Measurements from ENCODE around the gene FHOD3.
A peak's percentile ranks its signal among the peaks of the same experiment; 100 is the strongest.
"Not testable (repeated sequence)": the region's sequence is repeated elsewhere in the genome, so short reads cannot be mapped to it uniquely, and the experiment has no call there.

Gene FHOD3

DNA sequence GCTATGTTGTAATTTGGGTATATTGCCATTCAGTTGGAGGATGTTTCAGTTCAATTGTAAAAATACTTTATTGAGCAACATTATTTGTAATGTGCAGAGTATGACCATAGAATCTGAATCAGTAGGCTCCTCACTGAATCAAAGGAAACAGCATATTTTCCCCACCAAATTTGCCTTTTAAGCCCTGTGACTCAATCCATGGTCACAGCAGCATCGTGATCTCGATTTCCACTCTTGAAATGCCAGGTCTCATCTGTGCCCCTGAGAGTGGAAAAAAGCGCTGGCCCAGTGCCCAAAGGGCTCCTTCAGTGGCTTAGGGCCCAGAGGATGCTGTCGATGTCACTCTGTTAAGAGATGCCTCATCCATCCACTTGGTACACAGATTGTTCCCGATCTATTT lies 57.5 kb downstream of the FHOD3 start:
- TF ChIP-seq, protein P1, sequence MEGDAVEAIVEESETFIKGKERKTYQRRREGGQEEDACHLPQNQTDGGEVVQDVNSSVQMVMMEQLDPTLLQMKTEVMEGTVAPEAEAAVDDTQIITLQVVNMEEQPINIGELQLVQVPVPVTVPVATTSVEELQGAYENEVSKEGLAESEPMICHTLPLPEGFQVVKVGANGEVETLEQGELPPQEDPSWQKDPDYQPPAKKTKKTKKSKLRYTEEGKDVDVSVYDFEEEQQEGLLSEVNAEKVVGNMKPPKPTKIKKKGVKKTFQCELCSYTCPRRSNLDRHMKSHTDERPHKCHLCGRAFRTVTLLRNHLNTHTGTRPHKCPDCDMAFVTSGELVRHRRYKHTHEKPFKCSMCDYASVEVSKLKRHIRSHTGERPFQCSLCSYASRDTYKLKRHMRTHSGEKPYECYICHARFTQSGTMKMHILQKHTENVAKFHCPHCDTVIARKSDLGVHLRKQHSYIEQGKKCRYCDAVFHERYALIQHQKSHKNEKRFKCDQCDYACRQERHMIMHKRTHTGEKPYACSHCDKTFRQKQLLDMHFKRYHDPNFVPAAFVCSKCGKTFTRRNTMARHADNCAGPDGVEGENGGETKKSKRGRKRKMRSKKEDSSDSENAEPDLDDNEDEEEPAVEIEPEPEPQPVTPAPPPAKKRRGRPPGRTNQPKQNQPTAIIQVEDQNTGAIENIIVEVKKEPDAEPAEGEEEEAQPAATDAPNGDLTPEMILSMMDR (IDR thresholded peaks at IDR 0.05; ENCODE audit: insufficient read depth, missing control alignments): no peak
- no peak for DNase-seq (ENCODE audit: insufficient read length, low spot score)
- FAIRE-seq: no peak

GRCh38 chr18:36355511-36355910 lies 58.0 kb downstream of the FHOD3 start:
- DNase-seq (ENCODE audit: insufficient read length, low spot score) (no peak), FAIRE-seq (no peak)
- TF ChIP-seq, protein P1 (IDR thresholded peaks at IDR 0.05; ENCODE audit: insufficient read depth, missing control alignments): no peak

DNA sequence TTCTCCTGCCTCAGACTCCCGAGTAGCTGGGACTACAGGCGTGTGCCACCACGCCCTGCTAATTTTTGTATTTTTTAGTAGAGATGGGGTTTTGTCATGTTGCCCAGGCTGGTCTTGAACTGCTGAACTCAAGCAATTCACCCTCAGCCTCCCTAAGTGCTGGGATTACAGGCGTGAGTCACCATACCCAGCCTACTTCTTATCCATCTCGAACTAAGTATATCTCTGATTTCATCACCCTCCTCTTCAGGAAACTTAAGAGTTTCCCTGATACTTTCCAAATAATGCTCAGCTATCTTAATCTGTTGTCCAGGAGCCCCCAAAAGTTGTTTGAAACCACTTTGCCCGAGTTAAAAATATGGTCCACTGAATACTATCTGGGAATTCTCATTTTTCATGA lies 59.2 kb downstream of the FHOD3 start:
- FAIRE-seq; DNase-seq (ENCODE audit: insufficient read length, low spot score): not testable (repeated sequence)

DNA sequence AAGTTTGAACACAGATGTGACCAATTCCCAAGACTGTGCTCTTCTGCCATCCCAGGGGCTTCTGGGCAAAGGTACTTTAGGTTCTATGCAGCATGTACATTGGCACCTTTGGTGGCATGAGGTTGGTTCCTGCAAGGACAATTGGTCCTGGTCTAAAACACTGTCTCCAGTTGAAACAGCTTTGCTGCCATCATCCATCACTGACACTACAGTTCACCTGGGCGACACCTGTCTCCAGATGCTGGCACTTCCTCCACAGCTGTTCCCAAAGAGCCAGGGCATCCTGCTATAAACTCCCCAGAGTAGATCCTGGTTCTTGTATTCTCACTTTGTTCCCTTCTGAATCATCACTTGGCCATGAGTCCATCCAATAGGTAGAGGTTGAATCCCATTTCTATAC lies 60.6 kb downstream of the FHOD3 start:
- TF ChIP-seq, protein P1 (IDR thresholded peaks at IDR 0.05; ENCODE audit: insufficient read depth, missing control alignments): no peak
- FAIRE-seq (no peak), DNase-seq (ENCODE audit: insufficient read length, low spot score) (no peak)

- TF ChIP-seq, protein P1 (IDR thresholded peaks at IDR 0.05; ENCODE audit: insufficient read depth, missing control alignments): no peak
- FAIRE-seq (no peak), DNase-seq (ENCODE audit: insufficient read length, low spot score) (no peak)
Measured at GRCh38 chr18:36360256-36360909, 62.9 kb downstream of the FHOD3 start.

DNA sequence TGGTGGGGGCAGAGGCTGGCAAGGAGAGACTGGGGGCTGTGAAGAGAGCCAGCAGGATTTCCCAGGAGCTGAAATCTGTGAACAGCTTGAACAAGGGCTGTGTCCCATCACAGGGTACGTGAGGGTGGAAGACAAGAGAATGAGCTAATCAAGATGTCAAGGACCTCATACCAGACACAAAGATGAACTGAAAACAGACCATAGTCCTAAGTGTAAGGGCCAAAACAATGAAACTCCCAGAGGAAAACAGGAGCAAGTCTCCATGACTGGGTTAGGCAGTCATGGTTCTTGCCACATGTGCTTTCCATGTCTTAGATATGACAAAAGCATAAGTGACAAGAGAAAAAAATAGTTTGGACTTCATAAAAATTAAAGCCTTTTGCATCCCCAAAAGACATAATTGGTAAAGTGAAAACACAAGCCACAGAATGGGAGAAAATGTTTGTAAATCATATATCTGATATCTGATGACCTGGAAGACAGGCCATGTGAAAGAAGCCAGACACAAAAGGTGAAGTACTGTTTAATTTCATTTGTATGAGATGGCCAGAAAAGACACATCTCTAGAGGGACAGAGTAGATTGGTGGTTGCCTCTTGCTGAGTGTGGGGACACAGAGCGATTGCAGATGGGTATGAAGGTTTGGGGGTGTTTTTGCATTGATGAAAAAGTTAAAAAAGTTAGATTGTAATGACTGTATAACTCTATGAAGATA lies 67.6 kb downstream of the FHOD3 start:
- TF ChIP-seq, protein P1 (IDR thresholded peaks at IDR 0.05; ENCODE audit: insufficient read depth, missing control alignments): no peak
- no peak for DNase-seq (ENCODE audit: insufficient read length, low spot score)
- peak; percentile 55 for FAIRE-seq

GRCh38 chr18:36365836-36366775 lies 68.6 kb downstream of the FHOD3 start:
- FAIRE-seq (peak; percentile 94), DNase-seq (ENCODE audit: insufficient read length, low spot score) (no peak)
- TF ChIP-seq, protein P1 (IDR thresholded peaks at IDR 0.05; ENCODE audit: insufficient read depth, missing control alignments): no peak
